Left lung (tissue), 10 donors: ENCODE results near the gene ATN1. TPM values are rescaled to one million over a fixed set of nuclear protein-coding genes. Genes with fewer than 3 reads are reported as not detected.
"Not testable (repeated sequence)": the region's sequence is repeated elsewhere in the genome, so short reads cannot be mapped to it uniquely, and the experiment has no call there.

Source experiments
- ATAC-seq: fragments of 200-7000 bp; cut with Tn5 transposase; one replicate; pipeline ENCODE4 v1.9.1; 2020; ENCODE audit warnings: moderate library complexity
- DNase-seq, 4 donors: peaks; one replicate each; pipeline ENCODE4 v3.0.0-alpha.2; 2013 to 2020
- H3K27ac ChIP-seq, 2 donors: fragments of 200-600 bp; sonication (generic) in 1 of 2; one replicate each; pipeline versions ENCODE4 v1.5.0 to v1.8.0; 2020 to 2021
- H3K27me3 ChIP-seq, 2 donors: fragments of 200-600 bp; sonication (generic) in 1 of 2; one replicate each; pipeline versions ENCODE4 v1.5.0 to v1.8.0; 2020 to 2021
- H3K36me3 ChIP-seq, 2 donors: fragments of 200-600 bp; sonication (generic) in 1 of 2; one replicate each; pipeline versions ENCODE4 v1.5.0 to v1.8.0; 2020 to 2021
- H3K4me1 ChIP-seq, 2 donors: fragments of 200-600 bp; one replicate each; pipeline ENCODE4 v1.8.0; 2021
- H3K4me3 ChIP-seq, 2 donors: fragments of 200-600 bp; sonication (generic) in 1 of 2; one replicate each; pipeline versions ENCODE4 v1.5.0 to v1.8.0; 2020 to 2021; ENCODE audit warnings: mild to moderate bottlenecking in 1 of 2
- H3K9me3 ChIP-seq, 2 donors: fragments of 200-600 bp; sonication (generic) in 1 of 2; one replicate each; pipeline versions ENCODE4 v1.5.0 to v1.8.0; 2020 to 2021
- CTCF ChIP-seq, 2 donors: fragments of 200-600 bp; sonication (generic) in 1 of 2; IDR thresholded peaks; one replicate each; pipeline versions ENCODE4 v1.5.0 to v1.8.0; 2021; ENCODE audit warnings: antibody characterized with exemption in 2 of 2
- intact Hi-C, 2 donors: fragments of 100-400 bp; cut with DNase I; formaldehyde crosslinking; loops; one replicate each; pipeline versions ENCODE4 v1.11.2 to v1.14.2; 2022
- polyA plus RNA-seq, 6 donors: library from polyadenylated mRNA; unstranded; fragments of 120-200 nt; gene quantifications; one replicate each; pipeline ENCODE4 v1.2.1, GENCODE V29; 2013; ENCODE audit not compliant: insufficient read length in 6 of 6
- total RNA-seq, 2 donors: library from RNA; stranded (reverse); fragmentation: NEBNext Ultra II Directional; extraction: Animal tissue kit (Norgen Biotek cat#: 25700); gene quantifications; one replicate each; pipeline ENCODE4 v1.2.1, GENCODE V29; 2021
- donor health status: DM: no; HTN: yes; CAD: no.
- donor health status: DM: no; HTN: no; CAD: no.

ATN1 gene
- total and polyA plus RNA-seq, 8 donors, result 94.9 to 134 (median 110) TPM

- intact Hi-C loops, result no loop called here
- Histone ChIP-seq H3K36me3 (peaks cover 0 to 37% of the 10 kb centered on the region in 2 donors), H3K27ac (peak overlapping the region; percentile 71 to 83), H3K4me1 (peaks cover 9 to 36% of the 10 kb centered on the region in 2 donors), H3K27me3 (no peaks in the 10 kb centered on the region), H3K4me3 (no peak overlapping the region), H3K9me3 (no peaks in the 10 kb centered on the region)
- ATAC-seq, result peak; percentile 21
- no peak for TF ChIP-seq CTCF (IDR thresholded peaks at IDR 0.05)
- peak in 1 of 4 donors; percentile 66 for DNase-seq
Measured at GRCh38 chr12:6887460-6887859, 40.3 kb upstream of the ATN1 start.

- Histone ChIP-seq H3K27me3 (no peaks in the 10 kb centered on the region), H3K9me3 (no peaks in the 10 kb centered on the region), H3K27ac (no peak overlapping the region), H3K36me3 (peaks cover 0 to 28% of the 10 kb centered on the region in 2 donors), H3K4me3 (no peak overlapping the region), H3K4me1 (peaks cover 9 to 36% of the 10 kb centered on the region in 2 donors)
- intact Hi-C loops, result no loop called here
- no peak for TF ChIP-seq CTCF (IDR thresholded peaks at IDR 0.05)
- ATAC-seq, result no peak
- DNase-seq, result no peak
Measured at GRCh38 chr12:6888360-6888759, 39.4 kb upstream of the ATN1 start.

- Histone ChIP-seq H3K36me3 (peaks cover 0 to 23% of the 10 kb centered on the region in 2 donors), H3K4me1 (peaks cover 9 to 36% of the 10 kb centered on the region in 2 donors)
- H3K27me3 ChIP-seq, H3K9me3 ChIP-seq, H3K4me3 ChIP-seq, ATAC-seq, intact Hi-C loops, H3K27ac ChIP-seq: not testable (repeated sequence)
- peak in 1 of 4 donors; percentile 2 for DNase-seq
Measured at GRCh38 chr12:6888794-6889193, 39.0 kb upstream of the ATN1 start.

GRCh38 chr12:6889775-6890573, 37.8 kb upstream of the ATN1 start:
- H3K27me3 ChIP-seq, intact Hi-C loops, ATAC-seq, H3K9me3 ChIP-seq: not testable (repeated sequence)
- peak overlapping the region; percentile 94 for H3K27ac ChIP-seq
- peak in 1 of 4 donors; percentile 29 for DNase-seq
- peaks cover 0 to 12% of the 10 kb centered on the region in 2 donors for H3K36me3 ChIP-seq
- peak overlapping the region in 1 of 2 donors; percentile 43 for H3K4me3 ChIP-seq
- peaks cover 9 to 39% of the 10 kb centered on the region in 2 donors for H3K4me1 ChIP-seq

- intact Hi-C loops, result no loop called here
- Histone ChIP-seq H3K9me3 (no peaks in the 10 kb centered on the region), H3K36me3 (peaks cover 0 to 5% of the 10 kb centered on the region in 2 donors), H3K4me3 (peak overlapping the region; percentile 41 to 43), H3K27me3 (no peaks in the 10 kb centered on the region), H3K4me1 (peaks cover 9 to 34% of the 10 kb centered on the region in 2 donors), H3K27ac (peak overlapping the region; percentile 94)
- ATAC-seq, result peak; percentile 98
- DNase-seq, result peak; percentile 97 to 100 (median 98)
- peak; percentile 86 to 94 for TF ChIP-seq CTCF (IDR thresholded peaks at IDR 0.05)
Measured at GRCh38 chr12:6890789-6891645, 36.7 kb upstream of the ATN1 start.

GRCh38 chr12:6891646-6892001, 36.1 kb upstream of the ATN1 start:
- Histone ChIP-seq H3K27me3 (no peaks in the 10 kb centered on the region), H3K4me1 (peaks cover 9 to 34% of the 10 kb centered on the region in 2 donors), H3K27ac (peak overlapping the region; percentile 94), H3K4me3 (peak overlapping the region; percentile 41 to 43), H3K36me3 (peaks cover 0 to 5% of the 10 kb centered on the region in 2 donors), H3K9me3 (no peaks in the 10 kb centered on the region)
- TF ChIP-seq CTCF (IDR thresholded peaks at IDR 0.05), result no peak
- intact Hi-C loops, result no loop called here
- DNase-seq, result peak in 1 of 4 donors; percentile 30
- peak; percentile 1 for ATAC-seq

- ATAC-seq, H3K9me3 ChIP-seq, intact Hi-C loops: not testable (repeated sequence)
Measured at GRCh38 chr12:6892683-6893082, 35.1 kb upstream of the ATN1 start.

More at GRCh38 chr12:6892683-6893082, 35.1 kb upstream of the ATN1 start:
- not testable (repeated sequence) for H3K4me3 ChIP-seq, H3K27me3 ChIP-seq, H3K36me3 ChIP-seq, H3K27ac ChIP-seq
- DNase-seq, result peak in 1 of 4 donors; percentile 13
- peaks cover 9 to 27% of the 10 kb centered on the region in 2 donors for H3K4me1 ChIP-seq
